DMS79 treated with DMSO at 0.1 percent for 48 hours (cell line): ENCODE data around the gene ATXN7.
A peak's percentile ranks its signal among the peaks of the same experiment; 100 is the strongest.

Experiments used
- DNase-seq: peaks from one replicate; lab custom pipeline; 2025; lab: John Stamatoyannopoulos, UW

ATXN7 gene

DNA sequence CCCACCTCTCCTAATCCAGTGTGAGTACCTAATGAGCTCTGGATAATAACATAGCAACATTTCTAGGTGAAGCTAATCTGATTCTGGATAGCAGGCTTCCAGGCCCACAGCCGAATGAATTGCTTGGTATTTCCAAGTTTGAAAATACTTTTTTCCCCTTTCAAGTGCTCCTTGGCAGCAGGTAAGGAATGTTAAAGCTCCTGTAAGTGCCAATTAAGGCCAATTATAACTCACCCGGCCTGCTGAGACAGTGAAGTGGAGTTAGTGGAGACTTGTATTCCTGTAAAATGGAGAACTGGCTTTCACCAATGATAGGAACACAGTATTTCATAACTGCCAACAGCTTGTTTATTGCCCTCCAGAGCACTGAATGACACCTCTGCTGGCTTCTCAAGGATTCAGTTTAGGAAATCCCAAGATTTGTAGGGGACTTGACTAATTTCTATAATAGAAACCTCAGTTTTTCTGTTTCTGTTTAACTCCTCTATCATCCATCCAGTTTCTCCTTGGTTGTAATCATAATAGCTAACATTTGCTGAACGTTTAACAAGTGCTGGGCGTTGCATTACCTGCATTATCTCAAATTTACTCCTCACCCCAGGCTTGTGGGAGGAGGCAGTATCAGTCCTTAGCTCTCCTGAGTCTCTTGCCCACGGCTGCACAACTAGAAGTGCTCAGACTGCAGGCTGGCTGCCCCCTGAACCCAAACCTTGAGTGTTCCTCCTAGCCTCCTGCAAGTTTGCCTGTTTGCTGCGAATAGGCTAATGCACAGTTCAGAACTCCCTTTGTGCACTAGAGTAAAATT, 101.2 kb downstream of the ATXN7 start:
- DNase-seq: peak; percentile 83

DNA sequence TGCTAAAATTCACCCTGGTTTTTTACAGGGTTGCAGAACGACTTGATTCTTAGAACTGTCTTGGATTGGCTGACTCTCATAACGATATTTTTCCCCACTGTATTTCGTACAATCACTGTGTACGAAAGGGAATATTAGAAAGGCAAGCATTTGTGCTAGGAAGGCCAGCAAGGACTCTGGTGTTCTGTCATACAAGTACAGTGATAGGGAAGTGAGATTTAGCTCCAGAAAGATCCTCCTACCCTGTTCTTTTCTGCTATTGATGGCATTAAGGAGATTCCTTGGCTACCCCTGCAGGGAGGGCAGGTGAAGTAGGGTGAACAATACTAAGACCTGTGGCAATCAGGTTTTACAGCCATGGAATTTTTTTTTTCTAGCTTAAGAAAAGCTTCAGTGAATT, 102.3 kb downstream of the ATXN7 start:
- no peak for DNase-seq

DNA sequence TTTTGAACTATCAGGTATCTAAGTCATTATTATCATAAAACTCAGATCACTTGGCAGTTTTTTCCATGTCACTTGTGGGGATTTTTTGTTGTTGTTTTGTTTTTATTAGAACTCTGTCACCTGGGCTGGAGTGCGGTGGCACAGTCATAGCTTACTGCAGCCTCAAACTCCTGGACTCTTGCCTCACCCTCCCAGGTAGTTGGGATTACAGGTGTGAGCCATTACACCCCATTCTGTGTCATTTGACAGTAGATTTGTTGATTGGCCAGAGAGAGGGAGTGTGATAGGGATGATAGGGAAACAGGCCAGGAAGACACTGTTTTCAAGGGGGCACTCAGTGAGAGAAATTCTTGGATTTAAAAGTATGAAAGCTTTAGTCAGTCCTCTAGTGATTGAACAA, 103.2 kb downstream of the ATXN7 start:
- DNase-seq: no peak

DNA sequence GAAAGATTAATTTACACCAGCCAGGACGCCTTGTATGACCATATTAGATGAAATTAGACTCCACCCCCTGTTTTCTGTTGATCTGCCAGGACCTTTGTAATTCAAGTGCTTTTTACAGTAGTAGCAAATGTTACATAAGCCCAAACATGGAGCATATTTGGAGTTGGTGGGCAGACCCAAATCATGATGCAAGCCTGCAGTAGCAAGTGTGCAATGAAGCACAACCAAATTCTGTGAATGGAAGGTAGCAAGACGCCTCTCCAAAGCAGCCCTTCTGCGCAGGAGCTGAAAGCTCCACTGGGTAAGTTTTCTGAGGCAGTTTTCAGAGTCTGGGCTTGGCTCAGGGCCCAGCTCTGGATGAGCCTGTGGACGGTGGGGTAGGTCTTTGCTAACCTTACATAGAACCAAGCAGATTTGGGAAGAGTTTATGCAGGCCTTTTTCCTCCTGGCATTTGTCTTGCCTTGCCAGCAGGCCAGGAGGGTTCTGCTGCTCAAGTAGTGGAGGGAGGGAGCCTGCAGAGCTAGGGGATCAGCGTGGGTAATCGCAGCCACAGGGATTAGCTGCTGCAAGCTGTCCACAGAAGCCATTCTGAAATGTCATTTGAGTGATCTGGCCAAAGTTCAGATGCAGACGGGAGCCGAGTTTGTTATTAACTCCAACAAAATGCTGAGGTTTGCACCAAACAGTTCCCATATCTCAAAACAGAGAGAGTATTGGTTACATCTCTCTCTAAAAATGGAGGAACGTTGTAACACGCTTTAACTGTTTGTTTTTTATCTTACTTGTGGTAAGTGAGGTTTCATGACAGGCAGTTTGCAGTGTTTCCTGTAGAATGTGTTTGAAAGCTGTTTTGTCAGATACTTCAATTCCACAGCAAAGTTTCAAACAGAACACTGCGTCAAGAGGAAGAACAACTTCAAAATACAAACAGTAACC, 104.3 kb downstream of the ATXN7 start:
- DNase-seq: peak; percentile 58

DNA sequence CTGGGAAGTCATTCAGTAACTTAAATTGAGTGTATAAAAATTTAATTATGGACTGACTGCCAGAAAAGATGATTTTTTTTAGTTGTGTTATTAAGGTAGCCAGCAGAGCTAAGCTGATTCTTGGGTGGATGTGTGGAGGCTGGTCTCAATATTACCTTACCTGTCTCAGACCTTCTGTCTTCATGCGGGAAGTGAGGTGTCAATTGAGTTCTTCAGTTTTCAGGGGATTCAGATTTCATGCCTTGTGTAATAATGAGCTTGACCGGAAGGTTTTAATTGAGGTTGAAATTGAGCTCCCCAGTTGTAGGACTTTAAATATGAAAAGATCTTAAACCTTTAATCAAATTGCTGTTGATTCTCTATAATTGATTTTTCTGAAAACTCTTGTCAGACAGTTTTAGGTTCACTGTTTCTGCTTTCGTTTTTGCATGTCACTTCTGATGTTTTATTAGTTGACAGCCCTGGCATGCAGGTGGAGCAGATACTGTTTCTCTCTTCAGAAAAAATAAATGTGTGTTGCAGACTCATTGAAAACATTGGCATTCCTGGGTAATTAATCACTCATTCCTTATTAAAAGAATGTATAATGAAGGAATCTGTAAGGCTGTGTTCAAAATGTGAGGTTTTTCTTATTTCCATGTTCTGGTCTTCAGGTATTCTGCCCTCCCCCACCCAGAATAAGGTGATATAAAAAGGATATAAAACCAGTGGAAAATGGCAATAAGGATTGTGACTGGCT, 105.1 kb downstream of the ATXN7 start:
- no peak for DNase-seq

DNA sequence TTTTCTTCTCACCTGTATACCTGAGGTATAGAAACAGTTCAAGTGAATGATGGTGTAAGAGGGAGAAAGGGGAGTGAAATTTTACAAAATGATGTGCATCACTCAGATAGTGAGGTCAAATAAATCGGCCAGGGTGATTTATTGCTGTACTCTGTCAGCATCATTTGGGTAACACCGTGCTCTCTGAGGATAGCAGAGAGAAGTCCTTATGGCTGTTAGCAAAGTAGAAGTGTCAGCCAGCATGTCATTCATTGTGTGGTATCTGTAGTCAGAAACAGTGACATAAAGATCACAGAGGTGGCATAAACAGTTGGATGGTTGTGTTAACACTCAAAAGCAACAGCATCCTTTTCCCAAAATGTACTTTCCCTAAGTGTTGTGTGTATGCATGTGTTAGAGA, 106.2 kb downstream of the ATXN7 start:
- no peak for DNase-seq

DNA sequence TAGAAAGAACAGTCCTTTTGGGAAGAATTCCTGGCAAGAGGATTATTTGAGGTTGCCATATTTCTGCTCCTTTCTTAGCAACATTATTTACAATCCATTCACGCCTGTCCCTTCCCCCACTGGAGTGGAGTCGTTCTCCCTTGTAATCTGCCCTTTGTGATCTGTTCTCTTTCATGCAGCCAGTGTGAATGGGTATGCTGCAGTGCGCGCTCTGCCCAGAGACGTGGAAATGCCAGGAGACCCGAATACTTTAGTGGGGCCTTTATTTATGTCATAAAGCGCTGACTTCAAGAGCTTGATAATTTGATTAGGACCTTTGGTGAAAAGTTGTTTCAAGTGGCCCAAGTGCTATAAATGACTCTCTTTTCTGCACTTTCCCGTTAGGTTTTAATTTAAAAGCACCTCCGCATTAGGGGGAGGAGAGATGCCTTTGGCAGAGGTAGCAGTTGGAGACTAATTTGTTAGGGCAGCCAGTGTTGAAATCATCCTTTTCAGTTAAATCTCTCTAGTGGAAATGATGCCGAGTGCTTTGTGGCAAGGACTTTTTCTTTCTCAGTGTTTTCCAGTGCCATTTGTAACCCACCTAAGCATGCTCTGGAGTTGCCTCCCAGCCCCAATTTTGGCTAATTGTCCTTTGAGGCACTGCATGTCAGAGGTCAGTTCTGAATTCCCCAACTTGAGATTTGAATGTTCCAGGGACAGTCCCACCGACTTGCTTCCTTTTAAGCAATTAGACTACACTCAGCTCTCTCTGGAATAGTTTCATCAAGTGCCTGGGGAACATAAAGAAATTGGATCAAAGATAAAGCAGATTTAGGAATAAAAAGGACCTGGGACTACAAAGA, 107.2 kb downstream of the ATXN7 start:
- no peak for DNase-seq

DNA sequence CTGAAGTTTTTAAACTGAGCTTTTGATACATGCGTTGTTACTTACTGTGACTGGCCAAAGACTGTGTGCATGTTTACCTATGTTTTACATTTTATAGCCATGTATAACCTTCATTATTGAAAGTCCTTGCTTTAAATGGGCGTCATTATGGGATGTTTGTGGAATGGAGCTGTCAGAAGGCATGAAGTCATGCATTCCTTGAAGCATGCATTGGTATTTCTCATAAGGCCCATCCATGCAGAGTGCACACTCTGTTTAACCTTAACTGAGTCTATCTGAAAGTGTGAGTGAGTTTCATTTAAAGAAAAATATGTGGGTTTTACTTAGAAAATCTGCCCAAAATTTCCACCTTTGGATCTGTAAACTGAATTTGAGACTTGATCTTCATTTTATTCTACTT, 108.5 kb downstream of the ATXN7 start:
- DNase-seq: no peak

DNA sequence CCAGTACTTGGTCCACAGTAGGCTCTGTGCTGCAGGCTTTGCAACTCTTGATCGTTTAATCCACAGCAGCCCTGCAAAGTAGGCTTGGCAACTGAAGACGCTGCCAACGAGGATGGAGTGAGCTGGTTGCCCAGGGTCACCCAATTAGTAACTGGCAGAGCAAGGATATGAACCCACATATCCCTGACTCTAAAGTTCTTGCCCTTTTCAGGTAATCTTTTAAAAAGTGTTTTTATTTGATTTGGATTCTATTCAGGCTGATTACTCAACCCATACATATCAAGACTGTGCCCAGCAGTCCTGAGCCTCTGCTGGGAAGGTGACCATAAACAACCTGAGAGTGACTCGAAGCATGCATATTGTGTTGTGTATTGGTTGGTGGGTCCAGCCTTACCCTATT, 109.3 kb downstream of the ATXN7 start:
- no peak for DNase-seq

DNA sequence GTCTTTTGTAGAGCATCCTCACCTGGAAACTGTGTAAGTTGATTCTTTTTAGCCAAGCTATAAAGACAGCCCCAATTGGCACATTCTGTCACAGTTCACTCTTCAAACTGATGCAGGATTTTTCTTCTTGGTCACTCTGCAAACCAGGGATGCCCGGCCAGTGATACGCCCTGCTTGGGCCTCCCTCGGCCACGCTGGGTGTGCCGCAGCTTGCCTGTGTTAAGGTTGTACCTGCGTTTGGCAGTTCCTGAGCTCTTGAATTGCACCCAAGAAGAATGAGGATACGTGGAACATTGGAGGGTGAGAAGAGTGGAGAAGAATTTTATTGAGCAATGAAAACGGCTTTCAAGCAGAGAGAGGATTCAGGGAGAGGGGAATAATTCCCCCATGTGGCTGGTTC, 109.7 kb downstream of the ATXN7 start:
- DNase-seq: no peak

DNA sequence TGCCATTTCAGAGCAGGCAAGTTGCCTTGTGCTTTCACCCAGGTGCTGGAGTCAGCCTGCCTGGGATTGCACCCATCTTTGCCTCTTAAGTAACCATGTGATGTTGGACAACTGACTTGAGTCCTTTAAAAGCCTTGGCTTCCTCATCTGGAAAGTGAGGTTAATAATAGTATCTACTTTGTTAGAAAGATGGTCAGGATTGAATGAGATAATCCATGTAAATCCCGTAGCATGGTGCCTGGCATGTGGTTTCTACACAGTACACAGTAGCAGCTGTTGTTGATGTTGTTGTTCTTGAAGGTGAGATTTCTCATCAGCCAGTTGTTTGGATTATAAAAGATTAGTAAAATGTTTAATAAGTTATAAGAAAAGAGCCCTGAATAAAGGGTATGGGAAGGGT, 110.8 kb downstream of the ATXN7 start:
- no peak for DNase-seq

DNA sequence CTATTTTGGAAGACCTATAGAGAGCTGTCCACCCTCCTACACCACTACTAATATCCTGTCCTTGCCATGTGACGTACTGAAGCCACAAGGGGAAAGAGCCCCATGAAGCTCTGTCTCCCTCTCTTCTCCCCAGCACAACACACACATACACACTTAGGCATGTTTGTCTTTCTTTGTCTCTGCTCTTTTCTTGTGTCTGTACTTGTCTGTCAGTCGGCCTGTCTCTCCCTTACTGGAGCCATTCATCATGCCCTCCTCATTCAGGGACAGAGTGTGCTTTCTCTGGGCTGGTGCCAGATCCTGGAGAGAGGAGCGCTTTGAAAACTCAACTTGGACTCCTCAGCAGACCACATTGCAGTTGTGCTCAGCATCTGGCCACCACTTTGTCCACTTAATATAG, 112.1 kb downstream of the ATXN7 start:
- no peak for DNase-seq

DNA sequence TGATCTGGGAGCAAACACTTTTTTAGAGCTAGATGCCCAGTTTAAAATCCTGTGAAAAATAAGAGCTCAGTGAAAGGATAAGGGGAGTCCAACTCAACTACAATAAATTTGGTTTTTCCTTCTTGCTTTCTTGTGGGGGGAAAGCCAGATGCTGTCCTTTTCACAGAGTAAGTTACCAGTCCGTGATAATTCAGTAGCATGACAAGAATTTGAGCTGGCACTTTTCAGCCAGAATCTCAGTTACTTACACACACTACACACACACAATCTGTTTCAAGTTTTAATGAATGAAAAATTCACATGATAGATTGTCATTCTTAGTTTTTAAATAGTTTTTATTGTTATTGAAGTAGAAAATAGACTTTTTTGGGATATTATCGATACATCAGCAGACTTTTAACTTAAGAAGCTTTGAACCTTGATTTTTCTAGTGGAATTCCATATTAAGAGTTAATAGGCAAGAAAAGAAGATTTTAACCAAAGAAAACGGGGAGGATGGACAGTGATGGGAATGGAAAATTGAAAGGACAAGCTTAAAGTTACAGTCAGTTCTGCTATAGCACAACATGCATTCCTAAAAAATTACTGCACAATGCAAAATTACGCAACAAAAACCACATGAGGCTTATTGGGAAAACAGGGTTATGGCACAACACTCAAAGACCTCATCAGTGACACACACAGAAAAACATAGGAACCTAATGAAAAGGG, 112.6 kb downstream of the ATXN7 start:
- no peak for DNase-seq

DNA sequence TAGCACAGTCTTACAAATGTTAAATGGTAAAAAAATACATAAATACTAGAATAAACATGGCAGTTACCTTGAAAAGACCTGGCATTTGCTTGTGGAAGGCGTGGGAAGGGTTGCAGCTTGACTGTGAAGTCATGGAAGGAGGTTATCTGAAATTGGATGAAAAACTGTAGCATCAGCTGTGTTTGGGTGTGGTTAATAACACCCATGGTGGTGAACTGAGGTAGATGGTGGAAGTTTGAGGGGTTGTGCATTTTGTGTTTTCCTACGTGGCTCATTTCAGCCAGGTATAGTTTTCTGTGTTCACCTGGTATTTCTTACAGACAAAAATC, 113.2 kb downstream of the ATXN7 start:
- DNase-seq: no peak

DNA sequence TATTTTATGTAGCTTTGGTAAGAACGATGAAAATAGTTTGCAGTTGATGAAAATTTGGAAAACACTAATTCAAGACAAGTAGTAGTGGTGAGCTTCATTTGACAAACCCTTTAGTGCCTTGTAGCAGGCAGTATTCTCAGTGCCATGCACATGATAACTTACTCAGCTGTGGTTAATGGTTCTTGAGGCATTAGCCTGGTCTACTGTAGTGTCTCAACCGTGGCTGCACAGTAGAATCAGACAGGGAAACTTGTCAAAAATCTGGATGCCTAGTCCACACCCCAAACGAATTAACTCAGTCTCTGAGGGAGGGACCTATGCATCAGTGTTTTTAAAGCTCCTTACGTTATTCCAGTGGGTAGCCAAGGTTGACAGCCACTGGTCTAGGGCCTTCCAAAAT, 114.2 kb downstream of the ATXN7 start:
- DNase-seq: no peak

DNA sequence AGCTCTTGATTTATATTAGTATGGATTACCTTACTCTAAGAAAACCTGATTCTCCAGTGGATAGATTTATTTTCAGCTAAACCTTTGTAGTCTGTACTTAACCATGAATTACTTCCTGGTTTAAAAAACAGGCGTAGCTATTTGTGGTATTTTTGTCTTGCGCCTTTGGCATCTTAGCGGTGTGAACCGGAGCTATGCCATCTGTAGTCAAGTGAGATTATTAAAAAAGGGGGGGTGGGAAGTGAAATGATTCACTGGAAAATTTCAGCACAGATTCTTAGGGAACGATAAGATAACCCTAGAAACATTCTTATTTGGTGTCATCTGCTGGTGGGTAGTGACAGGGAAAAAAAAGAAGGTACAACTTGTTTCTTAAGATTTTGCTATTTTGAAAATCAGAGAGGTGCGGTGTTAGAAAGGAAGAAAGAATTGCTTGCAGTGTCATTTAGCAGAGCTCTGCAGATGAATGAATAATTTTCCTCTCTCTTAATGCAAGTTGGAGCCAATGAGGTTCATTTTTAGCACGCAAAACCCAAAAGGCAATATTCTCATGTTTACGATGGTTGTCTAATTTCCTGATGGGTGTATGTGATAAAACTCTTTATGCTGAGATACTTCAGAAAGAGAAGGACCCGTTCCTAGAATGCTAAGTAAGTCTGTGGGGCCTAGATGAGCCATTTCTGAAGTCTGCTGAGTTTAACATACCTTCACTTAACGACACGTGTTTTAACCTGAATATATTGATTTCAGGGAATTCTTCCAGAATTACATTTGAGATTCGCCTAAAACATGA, 115.6 kb downstream of the ATXN7 start:
- no peak for DNase-seq

DNA sequence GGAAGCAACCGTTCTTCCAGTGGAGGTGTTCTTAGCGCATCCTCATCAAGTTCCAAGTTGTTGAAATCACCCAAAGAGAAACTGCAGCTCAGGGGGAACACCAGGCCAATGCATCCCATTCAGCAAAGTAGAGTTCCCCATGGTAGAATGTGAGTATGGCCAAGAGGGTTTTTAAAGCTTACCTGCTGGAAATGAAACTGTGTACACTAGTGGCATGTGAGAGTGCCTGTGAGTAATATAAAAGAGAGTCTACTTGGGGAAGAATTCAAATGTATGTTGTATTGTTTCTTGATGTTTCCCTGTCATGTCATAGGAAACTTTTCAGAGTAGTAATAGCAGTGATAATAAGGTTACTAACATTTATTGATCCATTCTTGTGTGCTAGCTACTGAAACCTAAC, 116.4 kb downstream of the ATXN7 start:
- no peak for DNase-seq

DNA sequence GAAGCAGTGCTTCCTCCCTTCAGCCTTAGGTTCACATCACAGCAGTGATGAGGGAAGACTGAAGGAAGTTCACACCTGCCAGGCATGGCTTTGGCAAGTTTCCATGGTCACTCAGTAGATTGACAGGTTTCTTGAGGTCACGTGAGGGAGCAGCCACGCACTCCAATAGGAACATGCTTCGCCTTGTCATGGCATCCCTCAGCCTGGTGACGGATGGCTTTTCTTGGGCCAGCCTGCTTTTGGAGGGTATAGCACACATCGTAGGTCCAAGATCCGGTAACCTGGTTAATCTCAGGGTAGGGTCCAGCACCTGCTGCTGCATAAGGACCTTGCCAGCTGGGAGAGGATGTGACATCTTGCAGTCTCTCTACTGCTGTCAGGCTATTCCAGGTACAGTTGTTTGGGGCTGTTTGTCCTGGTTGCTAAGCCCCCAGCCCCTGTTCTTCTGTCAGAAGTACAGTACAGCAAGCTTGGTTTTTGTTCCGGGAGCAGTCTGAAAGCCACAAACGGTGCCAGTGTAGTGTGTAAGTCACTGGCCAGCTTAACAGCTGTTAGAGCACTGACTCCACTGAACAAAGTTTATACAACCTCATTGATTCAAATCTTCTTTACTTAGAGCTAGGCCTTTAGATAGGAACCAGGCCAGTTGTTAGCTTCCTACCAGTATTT, 117.3 kb downstream of the ATXN7 start:
- no peak for DNase-seq

DNA sequence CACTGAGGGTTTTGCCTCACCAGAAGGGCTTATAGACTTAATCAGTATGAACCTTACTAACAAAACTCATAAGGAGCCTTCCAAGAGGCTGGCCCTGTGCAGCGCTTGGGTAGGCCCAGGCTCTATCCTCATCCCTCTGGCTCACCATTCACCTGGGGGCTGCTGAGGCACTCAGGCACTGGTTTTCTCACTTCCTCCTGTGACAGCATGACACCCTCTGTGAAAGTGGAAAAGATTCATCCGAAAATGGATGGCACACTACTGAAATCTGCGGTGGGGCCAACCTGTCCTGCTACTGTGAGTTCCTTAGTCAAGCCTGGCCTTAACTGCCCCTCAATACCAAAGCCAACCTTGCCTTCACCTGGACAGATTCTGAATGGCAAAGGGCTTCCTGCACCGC, 118.3 kb downstream of the ATXN7 start:
- no peak for DNase-seq

DNA sequence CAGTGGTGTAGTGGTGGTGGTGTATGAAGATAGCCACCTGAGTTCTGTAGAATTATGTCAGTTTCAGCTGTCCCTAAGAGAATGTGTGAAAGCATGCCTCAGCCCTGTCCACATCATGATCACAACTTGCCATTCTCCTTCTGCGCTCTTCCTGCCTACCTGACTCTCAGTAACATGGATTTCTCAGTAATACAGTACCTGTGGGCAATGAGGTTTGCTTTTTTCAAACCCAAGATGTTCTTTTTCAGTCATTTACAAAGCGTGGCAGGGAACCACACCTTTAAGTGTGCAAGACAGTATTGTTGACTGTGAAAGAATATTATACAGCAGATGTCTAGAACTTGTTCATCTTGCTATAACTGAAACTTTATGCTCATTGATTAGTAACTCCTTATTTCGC, 120.7 kb downstream of the ATXN7 start:
- DNase-seq: no peak
